HL-60 (cell line): ENCODE data around the gene NAV2.

Experiments used
- CTCF ChIP-seq: IDR thresholded peaks from one replicate; pipeline ENCODE4 v1.5.1; 2011; ENCODE audit warnings: low read length, control low read depth, inconsistent platforms; ENCODE audit not compliant: insufficient read depth
- GABPA ChIP-seq: IDR thresholded peaks from 2 replicates; pipeline ENCODE4 v1.6.1; 2012; ENCODE audit warnings: low read depth
- POLR2AphosphoS5 ChIP-seq: IDR thresholded peaks from 2 replicates; pipeline ENCODE4 v1.6.1; 2012; ENCODE audit warnings: low read depth
- REST ChIP-seq: IDR thresholded peaks from 2 replicates; pipeline ENCODE4 v1.6.1; 2012; ENCODE audit warnings: low read depth; ENCODE audit not compliant: insufficient replicate concordance

- no peak for TF ChIP-seq CTCF
- TF ChIP-seq POLR2AphosphoS5 = no peak
- TF ChIP-seq GABPA = no peak
- no peak for TF ChIP-seq REST
Measured at GRCh38 chr11:19676475-19677380, 35.9 kb upstream of the NAV2 start.
